Liver (tissue), 9 donors: ENCODE measurements around the gene OGT. TPM values are rescaled to one million over a fixed set of nuclear protein-coding genes. Genes with fewer than 3 reads are reported as not detected.

Experiments used
- DNase-seq: peaks from one replicate; pipeline ENCODE4 v3.0.0-alpha.2; 2017; ENCODE audit warnings: low spot score
- H3K27ac ChIP-seq, 2 donors: one replicate each; pipeline ENCODE4 v1.7.0; 2013; ENCODE audit warnings: inconsistent platforms in 2 of 2, low read length in 2 of 2, control low read depth in 1 of 2, low read depth in 1 of 2, mild to moderate bottlenecking in 1 of 2
- H3K27me3 ChIP-seq, 4 donors: one replicate each; pipeline versions ENCODE4 v1.6.1 to v1.7.0; 2013; ENCODE audit warnings: low read length in 3 of 4, inconsistent platforms in 1 of 4, mild to moderate bottlenecking in 1 of 4, moderate library complexity in 1 of 4; ENCODE audit not compliant: control insufficient read depth in 4 of 4, insufficient read depth in 4 of 4
- H3K36me3 ChIP-seq, 4 donors: one replicate each; pipeline versions ENCODE4 v1.6.1 to v1.7.0; 2013; ENCODE audit warnings: low read length in 3 of 4, mild to moderate bottlenecking in 3 of 4, low read depth in 1 of 4, moderate library complexity in 1 of 4; ENCODE audit not compliant: control insufficient read depth in 4 of 4, insufficient read depth in 3 of 4
- H3K4me1 ChIP-seq, 4 donors: one replicate each; pipeline versions ENCODE4 v1.6.1 to v1.7.0; 2013; ENCODE audit warnings: low read length in 3 of 4, mild to moderate bottlenecking in 3 of 4, moderate library complexity in 1 of 4; ENCODE audit not compliant: control insufficient read depth in 4 of 4, insufficient read depth in 4 of 4
- H3K4me3 ChIP-seq, 3 donors: one replicate each; pipeline versions ENCODE4 v1.6.1 to v1.7.0; 2013; ENCODE audit warnings: low read length in 3 of 3, control low read depth in 1 of 3, low read depth in 1 of 3, mild to moderate bottlenecking in 1 of 3
- H3K9ac ChIP-seq, 2 donors: one replicate each; pipeline ENCODE4 v1.7.0; 2013; ENCODE audit warnings: low read length in 2 of 2, mild to moderate bottlenecking in 2 of 2, moderate library complexity in 2 of 2, control low read depth in 1 of 2, low read depth in 1 of 2
- H3K9me3 ChIP-seq, 4 donors: one replicate each; pipeline versions ENCODE4 v1.6.1 to v1.7.0; 2013; ENCODE audit warnings: low read length in 3 of 4; ENCODE audit not compliant: control insufficient read depth in 4 of 4
- CTCF ChIP-seq: fragments of 150-350 bp; IDR thresholded peaks from 2 replicates; pipeline ENCODE4 v1.5.1; 2017; ENCODE audit warnings: improper control_type of control experiment, low read depth, low read length; ENCODE audit not compliant: missing input control
- EGR1 ChIP-seq, 2 donors: IDR thresholded peaks; 2 replicates each; pipeline ENCODE4 v1.6.1; 2016 to 2018; ENCODE audit warnings: antibody characterized with exemption in 2 of 2, low read depth in 2 of 2
- FOXA1 ChIP-seq: IDR thresholded peaks from 2 replicates; pipeline ENCODE4 v1.6.1; 2016; ENCODE audit warnings: antibody characterized with exemption
- FOXA2 ChIP-seq: IDR thresholded peaks from 2 replicates; pipeline ENCODE4 v1.6.1; 2016; ENCODE audit warnings: antibody characterized with exemption
- GABPA ChIP-seq, 2 donors: IDR thresholded peaks in 1 of 2; conservative IDR thresholded peaks in 1 of 2; 2 replicates each; pipeline ENCODE4 v1.6.1; 2016; ENCODE audit warnings: antibody characterized with exemption in 2 of 2, mild to moderate bottlenecking in 1 of 2, moderate library complexity in 1 of 2
- HNF4A ChIP-seq, 2 donors: conservative IDR thresholded peaks; 2 replicates each; pipeline ENCODE4 v1.6.1; 2016; ENCODE audit warnings: antibody characterized with exemption in 2 of 2, mild to moderate bottlenecking in 2 of 2
- HNF4G ChIP-seq: IDR thresholded peaks from 2 replicates; pipeline ENCODE4 v1.6.1; 2016; ENCODE audit warnings: antibody characterized with exemption
- JUND ChIP-seq, 2 donors: IDR thresholded peaks; 2 replicates each; pipeline ENCODE4 v1.6.1; 2016; ENCODE audit warnings: antibody characterized with exemption in 2 of 2
- MAX ChIP-seq: IDR thresholded peaks from 2 replicates; pipeline ENCODE4 v1.6.1; 2016; ENCODE audit warnings: antibody characterized with exemption
- NR2F2 ChIP-seq: IDR thresholded peaks from 2 replicates; pipeline ENCODE4 v1.6.1; 2016; ENCODE audit warnings: antibody characterized with exemption
- RAD21 ChIP-seq, 2 donors: IDR thresholded peaks; 2 replicates each; pipeline ENCODE4 v1.6.1; 2016; ENCODE audit warnings: antibody characterized with exemption in 2 of 2, mild to moderate bottlenecking in 2 of 2
- REST ChIP-seq: IDR thresholded peaks from 2 replicates; pipeline ENCODE4 v1.6.1; 2016; ENCODE audit warnings: antibody characterized with exemption, mild to moderate bottlenecking
- RXRA ChIP-seq, 2 donors: IDR thresholded peaks; 2 replicates each; pipeline ENCODE4 v1.6.1; 2017 to 2018; ENCODE audit warnings: antibody characterized with exemption in 2 of 2, mild to moderate bottlenecking in 1 of 2
- SP1 ChIP-seq: IDR thresholded peaks from 2 replicates; pipeline ENCODE4 v1.6.1; 2018; ENCODE audit warnings: antibody characterized with exemption, mild to moderate bottlenecking
- TAF1 ChIP-seq: conservative IDR thresholded peaks from 2 replicates; pipeline ENCODE4 v1.6.1; 2016; ENCODE audit warnings: antibody characterized with exemption, mild to moderate bottlenecking
- YY1 ChIP-seq: IDR thresholded peaks from 2 replicates; pipeline ENCODE4 v1.6.1; 2016; ENCODE audit warnings: antibody characterized with exemption, mild to moderate bottlenecking
- ZBTB33 ChIP-seq: IDR thresholded peaks from 2 replicates; pipeline ENCODE4 v1.6.1; 2016; ENCODE audit warnings: antibody characterized with exemption
- WGBS: extraction: QIAGEN DNeasy Blood & Tissue Kit; methylation state at CpG from one replicate; pipeline ENCODE4 v1.1.7; 2013; 5-methylcytosine and 5-hydroxymethylcytosine counted together
- polyA plus RNA-seq, 2 donors: library from polyadenylated mRNA; stranded (reverse) in 1 of 2; unstranded in 1 of 2; fragments of 200-250 nt in 1 of 2; fragments of >200 nt in 1 of 2; fragmentation: Nextera tagmentation in 1 of 2; extraction: Ambion mirVana in 1 of 2; gene quantifications; one replicate each; pipeline versions ENCODE4 v1.2.1 to v1.2.3, GENCODE V29; 2013 to 2015
- total RNA-seq, 2 donors: library from RNA; depleted of rRNA; stranded (reverse); fragments of >200 nt; gene quantifications; one replicate each; pipeline ENCODE4 v1.2.3, GENCODE V29; 2014
- donor health status: healthy.
- donor health status: healthy.
- donor health status: healthy.
- donor health status: healthy.
- donor health status: healthy.

The OGT gene
- total and polyA plus RNA-seq, 4 donors, result 10.8 to 72.7 (median 47.3) TPM

- H3K4me1 ChIP-seq, result no peaks in the 10 kb centered on the region
- DNase-seq, result no peak
- H3K9ac ChIP-seq, result no peak overlapping the region
- no peak overlapping the region for H3K4me3 ChIP-seq
- no peaks in the 10 kb centered on the region for H3K27me3 ChIP-seq
- peaks cover 0 to 2% (median 0%) of the 10 kb centered on the region in 4 donors for H3K9me3 ChIP-seq
- no peak overlapping the region for H3K27ac ChIP-seq
- no peaks in the 10 kb centered on the region for H3K36me3 ChIP-seq
- 92% methylated on average over 2 of the region's 2 CpGs for WGBS
- TF ChIP-seq HNF4A (conservative IDR thresholded peaks at IDR 0.05) (no peak), CTCF (no peak), MAX (no peak), EGR1 (IDR thresholded peaks at IDR 0.05; ENCODE audit: low read depth in 2 of 2) (no peak), JUND (IDR thresholded peaks at IDR 0.05) (no peak), RXRA (IDR thresholded peaks at IDR 0.05) (no peak), TAF1 (no peak), FOXA2 (no peak), REST (no peak), FOXA1 (no peak), YY1 (no peak), RAD21 (IDR thresholded peaks at IDR 0.05) (no peak), SP1 (no peak), HNF4G (no peak), GABPA (IDR thresholded peaks at IDR 0.05 in 1 of 2, conservative IDR thresholded peaks at IDR 0.05 in 1 of 2) (no peak), ZBTB33 (no peak), NR2F2 (no peak)
Measured at GRCh38 chrX:71515038-71515396, 17.9 kb upstream of the OGT start.

GRCh38 chrX:71525316-71525715, 7.6 kb upstream of the OGT start:
- Histone ChIP-seq H3K4me3 (no peak overlapping the region), H3K27me3 (no peaks in the 10 kb centered on the region), H3K36me3 (no peaks in the 10 kb centered on the region), H3K9ac (no peak overlapping the region), H3K27ac (no peak overlapping the region), H3K9me3 (no peaks in the 10 kb centered on the region), H3K4me1 (no peaks in the 10 kb centered on the region)
- no peak for DNase-seq
- 92% methylated on average over 3 of the region's 3 CpGs for WGBS
- TF ChIP-seq HNF4A (conservative IDR thresholded peaks at IDR 0.05) (no peak), GABPA (IDR thresholded peaks at IDR 0.05 in 1 of 2, conservative IDR thresholded peaks at IDR 0.05 in 1 of 2) (no peak), CTCF (no peak), YY1 (no peak), EGR1 (IDR thresholded peaks at IDR 0.05; ENCODE audit: low read depth in 2 of 2) (no peak)
